Measurements from ENCODE around the gene NTN1.

Gene NTN1

GRCh38 chr17:9203771-9204425 is 182.6 kb downstream of the NTN1 start:
- no peak for DNase-seq

GRCh38 chr17:9204637-9205329 is 183.5 kb downstream of the NTN1 start:
- no peak for DNase-seq

GRCh38 chr17:9205520-9206409 is 184.5 kb downstream of the NTN1 start:
- DNase-seq = no peak

- DNase-seq = no peak
Observed at GRCh38 chr17:9206410-9206703, 185.0 kb downstream of the NTN1 start.

- DNase-seq = no peak
Observed at GRCh38 chr17:9206741-9207332, 185.5 kb downstream of the NTN1 start.

GRCh38 chr17:9208381-9209105 is 187.2 kb downstream of the NTN1 start:
- no peak for DNase-seq

- no peak for DNase-seq
Observed at GRCh38 chr17:9209347-9209746, 188.0 kb downstream of the NTN1 start.

- no peak for DNase-seq
Observed at GRCh38 chr17:9209781-9210370, 188.6 kb downstream of the NTN1 start.

- no peak for DNase-seq
Observed at GRCh38 chr17:9211133-9211765, 189.9 kb downstream of the NTN1 start.

GRCh38 chr17:9212376-9213302 is 191.3 kb downstream of the NTN1 start:
- DNase-seq = no peak

GRCh38 chr17:9213303-9213640 is 192.0 kb downstream of the NTN1 start:
- DNase-seq = no peak

GRCh38 chr17:9215465-9215864 is 194.2 kb downstream of the NTN1 start:
- no peak for DNase-seq

GRCh38 chr17:9217151-9218056 is 196.1 kb downstream of the NTN1 start:
- no peak for DNase-seq

GRCh38 chr17:9218064-9218635 is 196.8 kb downstream of the NTN1 start:
- DNase-seq = no peak

- DNase-seq = no peak
Observed at GRCh38 chr17:9218911-9219310, 197.6 kb downstream of the NTN1 start.

- no peak for DNase-seq
Observed at GRCh38 chr17:9219631-9220397, 198.5 kb downstream of the NTN1 start.

- no peak for DNase-seq
Observed at GRCh38 chr17:9220398-9221146, 199.3 kb downstream of the NTN1 start.

Data from activated CD4-positive, alpha-beta T cell treated with anti-CD3 and anti-CD28 coated beads, Interleukin-2, Interleukin-6, amounts not matched to agents 100 ng/mL and 50 ng/mL, durations not matched to agents 16 hours and 8 hours (primary cell).